KOPT-K1 (cell line): ENCODE data around the gene PHIP.

ENCODE experiments used
- H3K27ac ChIP-seq: fragments of 200-600 bp; sonication (generic); 2 replicates; pipeline ENCODE4 v1.5.1; 2016; ENCODE audit warnings: antibody characterized with exemption, mild to moderate bottlenecking, low read depth, low read length; ENCODE audit not compliant: poor library complexity, severe bottlenecking
- H3K36me3 ChIP-seq: fragments of 200-600 bp; sonication (generic); 2 replicates; pipeline ENCODE4 v1.5.1; 2017; ENCODE audit warnings: antibody characterized with exemption, mild to moderate bottlenecking, low read length, moderate library complexity; ENCODE audit not compliant: insufficient read depth
- H3K9me3 ChIP-seq: fragments of 200-600 bp; sonication (generic); 2 replicates; pipeline ENCODE4 v1.5.1; 2017; ENCODE audit warnings: antibody characterized with exemption, low read length, mild to moderate bottlenecking; ENCODE audit not compliant: insufficient read depth, poor library complexity, severe bottlenecking

The PHIP gene

GRCh38 chr6:79077715-79078074 lies 359 bp downstream of the PHIP start:
- peaks cover 13% of the 10 kb centered on the region; the same call in 1 of the 2 replicates for H3K36me3 ChIP-seq
- H3K9me3 ChIP-seq = no peaks in the 10 kb centered on the region
- H3K27ac ChIP-seq = peak overlapping the region; percentile 85

GRCh38 chr6:79076782-79077641 lies 1.0 kb downstream of the PHIP start:
- no peaks in the 10 kb centered on the region for H3K9me3 ChIP-seq
- H3K27ac ChIP-seq = peak overlapping the region; percentile 79
- H3K36me3 ChIP-seq = peaks cover 20% of the 10 kb centered on the region; the same call in 1 of the 2 replicates

- Histone ChIP-seq H3K9me3 (no peaks in the 10 kb centered on the region), H3K36me3 (peaks cover 23% of the 10 kb centered on the region), H3K27ac (peak overlapping the region; percentile 79)
These were observed 1.9 kb downstream of the PHIP start for GRCh38 chr6:79076160-79076559.

- Histone ChIP-seq H3K27ac (no peak overlapping the region), H3K36me3 (peaks cover 34% of the 10 kb centered on the region), H3K9me3 (no peaks in the 10 kb centered on the region)
These were observed 4.2 kb downstream of the PHIP start for GRCh38 chr6:79073888-79074287.

- peaks cover 42% of the 10 kb centered on the region for H3K36me3 ChIP-seq
- H3K9me3 ChIP-seq = no peaks in the 10 kb centered on the region
- no peak overlapping the region for H3K27ac ChIP-seq
These were observed 5.3 kb downstream of the PHIP start for GRCh38 chr6:79072640-79073181.

GRCh38 chr6:79071547-79071946 lies 6.5 kb downstream of the PHIP start:
- Histone ChIP-seq H3K27ac (no peak overlapping the region), H3K36me3 (peaks cover 52% of the 10 kb centered on the region), H3K9me3 (no peaks in the 10 kb centered on the region)

- Histone ChIP-seq H3K9me3 (no peaks in the 10 kb centered on the region), H3K36me3 (peaks cover 48% of the 10 kb centered on the region), H3K27ac (no peak overlapping the region)
These were observed 7.7 kb downstream of the PHIP start for GRCh38 chr6:79070206-79070825.

GRCh38 chr6:79066828-79067227 lies 11.2 kb downstream of the PHIP start:
- Histone ChIP-seq H3K36me3 (peaks cover 58% of the 10 kb centered on the region), H3K27ac (no peak overlapping the region), H3K9me3 (no peaks in the 10 kb centered on the region)

GRCh38 chr6:79066330-79066729 lies 11.7 kb downstream of the PHIP start:
- H3K9me3 ChIP-seq = no peaks in the 10 kb centered on the region
- H3K36me3 ChIP-seq = peaks cover 63% of the 10 kb centered on the region
- no peak overlapping the region for H3K27ac ChIP-seq

GRCh38 chr6:79065232-79065631 lies 12.8 kb downstream of the PHIP start:
- Histone ChIP-seq H3K36me3 (peaks cover 63% of the 10 kb centered on the region), H3K27ac (no peak overlapping the region), H3K9me3 (no peaks in the 10 kb centered on the region)

GRCh38 chr6:79064635-79065034 lies 13.4 kb downstream of the PHIP start:
- Histone ChIP-seq H3K27ac (no peak overlapping the region), H3K36me3 (peaks cover 67% of the 10 kb centered on the region), H3K9me3 (no peaks in the 10 kb centered on the region)

GRCh38 chr6:79062708-79063107 lies 15.3 kb downstream of the PHIP start:
- no peak overlapping the region for H3K27ac ChIP-seq
- H3K9me3 ChIP-seq = no peaks in the 10 kb centered on the region
- H3K36me3 ChIP-seq = peaks cover 78% of the 10 kb centered on the region

- Histone ChIP-seq H3K27ac (no peak overlapping the region), H3K36me3 (peaks cover 95% of the 10 kb centered on the region)
These were observed 20.3 kb downstream of the PHIP start for GRCh38 chr6:79057746-79058145.

GRCh38 chr6:79056226-79056625 lies 21.8 kb downstream of the PHIP start:
- Histone ChIP-seq H3K27ac (no peak overlapping the region), H3K36me3 (peaks cover 99% of the 10 kb centered on the region), H3K9me3 (peaks cover 11% of the 10 kb centered on the region)

More at GRCh38 chr6:79057746-79058145, 20.3 kb downstream of the PHIP start:
- H3K9me3 ChIP-seq = peaks cover 9% of the 10 kb centered on the region

GRCh38 chr6:79048611-79049010 lies 29.4 kb downstream of the PHIP start:
- H3K27ac ChIP-seq = no peak overlapping the region
- H3K9me3 ChIP-seq = peaks cover 10% of the 10 kb centered on the region
- peaks cover 72% of the 10 kb centered on the region for H3K36me3 ChIP-seq
